PC-3 (cell line): Measurements from ENCODE around the gene PBX2.

ENCODE experiments used
- EZH2 ChIP-seq: fragments of 300-600 bp; sonication (generic); IDR thresholded peaks from one replicate; pipeline ENCODE4 v1.6.1; 2017; ENCODE audit warnings: antibody characterized with exemption, mild to moderate bottlenecking, low read length; ENCODE audit not compliant: unreplicated experiment
- EZH2phosphoT487 ChIP-seq: fragments of 300-600 bp; sonication (generic); IDR thresholded peaks from 2 replicates; pipeline ENCODE4 v1.6.1; 2018; ENCODE audit warnings: mild to moderate bottlenecking, antibody characterized with exemption, low read length, borderline replicate concordance
- TF ChIP-seq, protein P1 (sequence below): fragments of 300-600 bp; sonication (generic); conservative IDR thresholded peaks from 2 replicates; pipeline ENCODE4 v1.5.1; 2017; ENCODE audit warnings: antibody characterized with exemption, low read depth, mild to moderate bottlenecking, low read length

- TF ChIP-seq, protein P1, sequence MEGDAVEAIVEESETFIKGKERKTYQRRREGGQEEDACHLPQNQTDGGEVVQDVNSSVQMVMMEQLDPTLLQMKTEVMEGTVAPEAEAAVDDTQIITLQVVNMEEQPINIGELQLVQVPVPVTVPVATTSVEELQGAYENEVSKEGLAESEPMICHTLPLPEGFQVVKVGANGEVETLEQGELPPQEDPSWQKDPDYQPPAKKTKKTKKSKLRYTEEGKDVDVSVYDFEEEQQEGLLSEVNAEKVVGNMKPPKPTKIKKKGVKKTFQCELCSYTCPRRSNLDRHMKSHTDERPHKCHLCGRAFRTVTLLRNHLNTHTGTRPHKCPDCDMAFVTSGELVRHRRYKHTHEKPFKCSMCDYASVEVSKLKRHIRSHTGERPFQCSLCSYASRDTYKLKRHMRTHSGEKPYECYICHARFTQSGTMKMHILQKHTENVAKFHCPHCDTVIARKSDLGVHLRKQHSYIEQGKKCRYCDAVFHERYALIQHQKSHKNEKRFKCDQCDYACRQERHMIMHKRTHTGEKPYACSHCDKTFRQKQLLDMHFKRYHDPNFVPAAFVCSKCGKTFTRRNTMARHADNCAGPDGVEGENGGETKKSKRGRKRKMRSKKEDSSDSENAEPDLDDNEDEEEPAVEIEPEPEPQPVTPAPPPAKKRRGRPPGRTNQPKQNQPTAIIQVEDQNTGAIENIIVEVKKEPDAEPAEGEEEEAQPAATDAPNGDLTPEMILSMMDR, result peak; percentile 78
- no peak for TF ChIP-seq EZH2phosphoT487
- no peak for TF ChIP-seq EZH2
Observed at GRCh38 chr6:32154514-32155161, 35.4 kb downstream of the PBX2 start.
